Left lung (tissue), 10 donors: ENCODE results near the gene ATAD3B. TPM values are rescaled to one million over a fixed set of nuclear protein-coding genes. Genes with fewer than 3 reads are reported as not detected.

Experiments used
- ATAC-seq: fragments of 200-7000 bp; cut with Tn5 transposase; one replicate; pipeline ENCODE4 v1.9.1; 2020; ENCODE audit warnings: moderate library complexity
- DNase-seq, 4 donors: peaks; one replicate each; pipeline ENCODE4 v3.0.0-alpha.2; 2013 to 2020
- H3K27ac ChIP-seq, 2 donors: fragments of 200-600 bp; sonication (generic) in 1 of 2; one replicate each; pipeline versions ENCODE4 v1.5.0 to v1.8.0; 2020 to 2021
- H3K27me3 ChIP-seq, 2 donors: fragments of 200-600 bp; sonication (generic) in 1 of 2; one replicate each; pipeline versions ENCODE4 v1.5.0 to v1.8.0; 2020 to 2021
- H3K36me3 ChIP-seq, 2 donors: fragments of 200-600 bp; sonication (generic) in 1 of 2; one replicate each; pipeline versions ENCODE4 v1.5.0 to v1.8.0; 2020 to 2021
- H3K4me1 ChIP-seq, 2 donors: fragments of 200-600 bp; one replicate each; pipeline ENCODE4 v1.8.0; 2021
- H3K4me3 ChIP-seq, 2 donors: fragments of 200-600 bp; sonication (generic) in 1 of 2; one replicate each; pipeline versions ENCODE4 v1.5.0 to v1.8.0; 2020 to 2021; ENCODE audit warnings: mild to moderate bottlenecking in 1 of 2
- H3K9me3 ChIP-seq, 2 donors: fragments of 200-600 bp; sonication (generic) in 1 of 2; one replicate each; pipeline versions ENCODE4 v1.5.0 to v1.8.0; 2020 to 2021
- CTCF ChIP-seq, 2 donors: fragments of 200-600 bp; sonication (generic) in 1 of 2; IDR thresholded peaks; one replicate each; pipeline versions ENCODE4 v1.5.0 to v1.8.0; 2021; ENCODE audit warnings: antibody characterized with exemption in 2 of 2
- intact Hi-C, 2 donors: fragments of 100-400 bp; cut with DNase I; formaldehyde crosslinking; loops; one replicate each; pipeline versions ENCODE4 v1.11.2 to v1.14.2; 2022
- polyA plus RNA-seq, 6 donors: library from polyadenylated mRNA; unstranded; fragments of 120-200 nt; gene quantifications; one replicate each; pipeline ENCODE4 v1.2.1, GENCODE V29; 2013; ENCODE audit not compliant: insufficient read length in 6 of 6
- total RNA-seq, 2 donors: library from RNA; stranded (reverse); fragmentation: NEBNext Ultra II Directional; extraction: Animal tissue kit (Norgen Biotek cat#: 25700); gene quantifications; one replicate each; pipeline ENCODE4 v1.2.1, GENCODE V29; 2021
- donor health status: DM: no; HTN: yes; CAD: no.
- donor health status: DM: no; HTN: no; CAD: no.

Gene ATAD3B
- total and polyA plus RNA-seq, 8 donors: 14.5 to 30.7 (median 18.9) TPM

DNA sequence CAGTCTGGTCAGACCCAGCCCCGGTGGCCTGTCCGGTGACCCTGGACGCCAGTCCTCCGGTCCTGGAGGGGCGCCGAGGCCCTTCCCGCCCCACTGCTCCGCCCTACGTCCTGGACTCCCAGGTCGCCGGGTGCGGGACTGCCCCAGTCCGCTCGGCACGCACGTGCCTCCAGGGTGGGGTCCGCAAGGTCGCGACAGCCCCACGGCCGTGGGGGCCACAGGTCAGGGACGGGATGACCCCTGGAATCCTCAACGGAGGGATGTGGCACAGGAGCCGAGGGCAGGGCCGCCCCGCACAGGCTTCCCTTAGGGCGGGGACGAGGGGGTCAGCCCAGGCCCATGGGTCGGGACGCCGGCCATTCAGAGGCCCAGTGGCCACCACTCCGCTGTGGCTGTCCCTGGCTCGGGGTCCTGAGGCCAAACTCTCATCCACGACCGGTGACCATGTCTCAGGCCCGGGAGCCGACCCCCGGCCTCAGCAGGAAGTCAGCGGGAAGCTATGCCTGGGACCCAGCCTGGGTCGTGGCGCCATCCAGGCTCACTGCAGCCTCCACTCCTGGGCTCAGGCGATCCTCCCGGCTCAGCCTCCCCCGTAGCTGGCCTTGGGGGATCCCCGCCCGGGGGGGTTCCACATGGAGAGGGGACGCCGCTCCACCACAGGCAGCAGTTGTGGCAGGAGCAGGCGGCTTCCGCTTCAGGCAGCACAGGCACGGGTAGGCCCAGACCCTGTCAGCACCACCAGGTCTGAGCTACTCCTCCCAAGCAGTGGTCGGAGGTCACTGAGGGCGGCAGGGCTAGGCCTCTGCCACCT, 69.5 kb downstream of the ATAD3B start:
- DNase-seq (no peak), ATAC-seq (peak; percentile 4)
- peaks cover 0 to 19% of the 10 kb centered on the region in 2 donors for H3K27me3 ChIP-seq
- intact Hi-C loops: no loop called here
- H3K4me3 ChIP-seq: peak overlapping the region; percentile 22 to 38
- no peak overlapping the region for H3K27ac ChIP-seq
- H3K4me1 ChIP-seq: peaks cover 0 to 17% of the 10 kb centered on the region in 2 donors
- no peaks in the 10 kb centered on the region for H3K9me3 ChIP-seq
- peaks cover 0 to 50% of the 10 kb centered on the region in 2 donors for H3K36me3 ChIP-seq
- no peak for TF ChIP-seq CTCF (IDR thresholded peaks at IDR 0.05)

DNA sequence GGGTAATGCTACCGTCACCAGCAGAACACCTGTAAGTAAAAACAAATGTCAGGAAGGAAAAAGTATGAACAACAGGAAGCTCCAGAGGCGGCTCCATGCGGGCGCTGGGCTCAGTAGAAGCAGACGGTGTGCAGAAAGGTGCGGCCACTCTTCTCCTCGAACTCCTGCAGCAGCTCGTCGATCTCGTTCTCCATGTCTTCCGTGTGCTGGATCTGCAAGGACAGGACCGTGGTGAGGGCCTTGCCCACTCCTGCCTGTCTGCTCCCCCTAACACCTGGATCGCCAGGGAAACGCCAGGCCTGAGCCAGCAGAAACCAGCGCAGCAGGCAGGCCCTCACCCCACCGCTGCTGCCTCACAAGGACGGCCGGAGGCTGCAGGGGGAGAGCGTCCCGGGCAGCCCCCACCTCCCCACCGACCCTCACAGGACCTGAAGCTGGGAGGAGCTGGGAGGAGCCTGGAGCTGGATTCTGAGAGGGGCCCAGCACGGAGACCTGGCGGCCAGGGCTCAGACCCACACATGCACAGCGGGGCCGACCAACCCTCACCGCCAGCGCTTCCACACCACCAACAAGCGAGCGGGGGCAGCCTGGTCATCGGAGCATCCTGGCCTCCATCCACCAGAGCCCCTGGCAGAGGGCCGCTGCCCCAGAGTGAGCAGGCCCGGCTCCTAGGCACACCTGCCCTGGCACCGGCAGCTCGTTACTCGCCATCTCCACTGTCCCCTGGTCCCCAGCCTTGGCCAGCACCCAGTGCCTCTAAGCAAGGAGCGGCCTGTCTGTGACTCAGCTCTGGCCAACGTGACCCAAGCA, 70.6 kb downstream of the ATAD3B start:
- no peak overlapping the region for H3K27ac ChIP-seq
- no peak for TF ChIP-seq CTCF (IDR thresholded peaks at IDR 0.05)
- intact Hi-C loops: no loop called here
- no peak for DNase-seq
- no peak overlapping the region for H3K4me3 ChIP-seq
- H3K36me3 ChIP-seq: peaks cover 0 to 62% of the 10 kb centered on the region in 2 donors
- H3K27me3 ChIP-seq: peaks cover 0 to 19% of the 10 kb centered on the region in 2 donors
- no peak for ATAC-seq
- H3K4me1 ChIP-seq: peaks cover 0 to 17% of the 10 kb centered on the region in 2 donors
- no peaks in the 10 kb centered on the region for H3K9me3 ChIP-seq

DNA sequence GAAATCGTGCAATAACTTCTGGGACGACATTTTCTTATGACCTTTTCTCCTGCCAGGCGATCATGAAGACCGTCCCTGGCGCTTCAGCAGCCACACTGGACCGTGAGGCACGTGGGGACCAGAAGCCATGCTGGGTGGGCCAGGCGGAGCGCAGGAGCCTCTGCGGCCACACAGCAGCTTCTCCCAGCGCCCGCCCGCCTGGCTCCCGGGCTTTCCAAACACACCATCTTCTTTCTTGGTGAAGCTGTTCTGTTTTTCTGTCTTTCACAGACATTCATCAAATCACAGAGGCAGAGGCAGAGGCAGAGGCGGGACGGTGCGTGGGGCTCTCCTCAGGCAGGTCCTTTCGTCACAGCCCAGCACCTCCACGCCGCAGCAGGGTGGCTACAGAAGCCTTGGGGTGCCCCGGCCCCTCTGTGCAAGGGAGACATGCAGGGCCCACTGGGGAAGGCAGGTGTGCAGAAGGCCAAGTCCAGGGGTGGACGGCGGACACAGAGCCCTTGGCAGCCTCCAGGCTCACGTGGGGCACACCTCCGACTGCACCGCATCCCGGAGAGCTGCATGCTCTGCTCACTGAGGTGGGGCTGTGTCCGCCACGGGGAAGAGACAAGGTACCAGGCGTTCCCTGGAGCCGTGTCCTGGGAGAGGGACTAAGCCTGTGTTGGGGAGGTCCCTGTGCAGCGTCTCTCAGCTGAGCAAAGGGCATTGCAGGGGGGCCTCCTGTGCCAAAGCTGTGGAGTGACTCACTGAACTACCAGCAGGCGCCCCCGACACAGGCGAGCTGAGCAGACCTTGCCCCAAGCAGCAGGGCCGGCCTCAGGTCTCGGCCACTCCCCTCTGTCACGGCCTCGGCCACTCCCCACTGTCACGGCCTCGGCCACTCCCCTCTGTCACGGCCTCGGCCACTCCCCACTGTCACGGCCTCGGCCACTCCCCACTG, 71.5 kb downstream of the ATAD3B start:
- intact Hi-C loops: no loop called here
- no peak overlapping the region for H3K4me3 ChIP-seq
- no peak for TF ChIP-seq CTCF (IDR thresholded peaks at IDR 0.05)
- no peak overlapping the region for H3K27ac ChIP-seq
- H3K27me3 ChIP-seq: peaks cover 0 to 19% of the 10 kb centered on the region in 2 donors
- H3K4me1 ChIP-seq: peaks cover 0 to 17% of the 10 kb centered on the region in 2 donors
- H3K9me3 ChIP-seq: no peaks in the 10 kb centered on the region
- ATAC-seq: no peak
- DNase-seq: no peak
- peaks cover 0 to 68% of the 10 kb centered on the region in 2 donors for H3K36me3 ChIP-seq

- H3K27ac ChIP-seq: no peak overlapping the region
- no peak for DNase-seq
- H3K4me1 ChIP-seq: peaks cover 0 to 17% of the 10 kb centered on the region in 2 donors
- intact Hi-C loops: no loop called here
- no peaks in the 10 kb centered on the region for H3K9me3 ChIP-seq
- no peak overlapping the region for H3K4me3 ChIP-seq
- H3K27me3 ChIP-seq: peaks cover 0 to 19% of the 10 kb centered on the region in 2 donors
- ATAC-seq: no peak
- TF ChIP-seq CTCF (IDR thresholded peaks at IDR 0.05): no peak
- peaks cover 0 to 74% of the 10 kb centered on the region in 2 donors for H3K36me3 ChIP-seq
Observed at GRCh38 chr1:1543706-1544099, 72.1 kb downstream of the ATAD3B start.
